IMR-90 (cell line): Measurements from ENCODE around the gene RADX. TPM values are rescaled to one million over a fixed set of nuclear protein-coding genes. Genes with fewer than 3 reads are reported as not detected.

Experiments used
- ATAC-seq: fragments of 200-7000 bp; cut with Tn5 transposase; 2 replicates; pipeline ENCODE4 v1.9.1; 2020; ENCODE audit warnings: low read depth, mild to moderate bottlenecking, moderate library complexity
- BruUV-seq: library from RNA; stranded (reverse); fragments of 400-500 nt; replicated peaks from 2 replicates; lab custom pipeline; 2021; lab: Mats Ljungman, UMichigan
- CTCF ChIA-PET: fragments of 300-600 bp; formaldehyde crosslinking; extraction: SDS; loops from one replicate; lab custom pipeline; 2021; ENCODE audit warnings: antibody characterized with exemption; lab: Yijun Ruan, JAX
- POLR2A ChIA-PET: fragments of 300-600 bp; sonication (Branson Sonifier 250); formaldehyde crosslinking; loops from one replicate; lab custom pipeline; 2022; ENCODE audit warnings: antibody characterized with exemption; ENCODE audit not compliant: unreplicated experiment; lab: Charles Lee
- DNase-seq: peaks from one replicate; pipeline ENCODE4 v3.0.0; 2013
- H2AFZ ChIP-seq: replicated peaks from 2 replicates; pipeline ENCODE3; 2013; ENCODE audit warnings: low read length, mild to moderate bottlenecking; ENCODE audit not compliant: poor library complexity
- H2AK5ac ChIP-seq: 2 replicates; pipeline ENCODE4 v1.6.1; 2013; ENCODE audit warnings: low read depth, low read length, inconsistent platforms
- H2AK9ac ChIP-seq: replicated peaks from 2 replicates; pipeline ENCODE3; 2013; ENCODE audit warnings: mild to moderate bottlenecking, low read depth, low read length, moderate library complexity; ENCODE audit not compliant: poor library complexity
- H2BK120ac ChIP-seq: 2 replicates; pipeline ENCODE4 v1.6.1; 2013; ENCODE audit warnings: low read depth, low read length, inconsistent platforms
- H2BK15ac ChIP-seq: 3 replicates; pipeline ENCODE4 v1.6.1; 2013; ENCODE audit warnings: low read depth, low read length, inconsistent platforms
- H2BK20ac ChIP-seq: 2 replicates; pipeline ENCODE4 v1.6.1; 2013; ENCODE audit warnings: low read depth, mild to moderate bottlenecking, inconsistent platforms, low read length, moderate library complexity
- H2BK5ac ChIP-seq: 2 replicates; pipeline ENCODE4 v1.6.1; 2013; ENCODE audit warnings: mild to moderate bottlenecking, low read depth, low read length, inconsistent platforms; ENCODE audit not compliant: poor library complexity, severe bottlenecking
- H3K14ac ChIP-seq: replicated peaks from 2 replicates; pipeline ENCODE4 v1.6.1; 2013; ENCODE audit warnings: low read depth, low read length, inconsistent platforms
- H3K18ac ChIP-seq: 2 replicates; pipeline ENCODE4 v1.6.1; 2013; ENCODE audit warnings: low read depth, low read length, control low read depth
- H3K23ac ChIP-seq: 2 replicates; pipeline ENCODE4 v1.6.1; 2013; ENCODE audit warnings: low read depth, low read length, inconsistent platforms
- H3K27ac ChIP-seq: 2 replicates; pipeline ENCODE4 v1.5.1; 2013; ENCODE audit warnings: mild to moderate bottlenecking, control low read depth, low read length; ENCODE audit not compliant: insufficient read depth
- H3K27me3 ChIP-seq: 2 replicates; pipeline ENCODE4 v1.6.1; 2013; ENCODE audit warnings: low read length; ENCODE audit not compliant: control insufficient read depth, insufficient read depth
- H3K36me3 ChIP-seq: 2 replicates; pipeline ENCODE4 v1.6.1; 2013; ENCODE audit warnings: low read length, mixed read lengths; ENCODE audit not compliant: control insufficient read depth, insufficient read depth
- H3K4ac ChIP-seq: 2 replicates; pipeline ENCODE4 v1.6.1; 2013; ENCODE audit warnings: low read depth, low read length, inconsistent platforms
- H3K4me1 ChIP-seq: 2 replicates; pipeline ENCODE4 v1.6.1; 2013; ENCODE audit warnings: low read length, mixed read lengths; ENCODE audit not compliant: control insufficient read depth, insufficient read depth
- H3K4me2 ChIP-seq: 2 replicates; pipeline ENCODE4 v1.6.1; 2013; ENCODE audit warnings: low read depth, mild to moderate bottlenecking, control low read depth, low read length, moderate library complexity
- H3K4me3 ChIP-seq: 2 replicates; pipeline ENCODE4 v1.5.1; 2013; ENCODE audit warnings: low read depth, mild to moderate bottlenecking, control low read depth, low read length, moderate library complexity; ENCODE audit not compliant: insufficient read depth
- H3K56ac ChIP-seq: 2 replicates; pipeline ENCODE4 v1.6.1; 2013; ENCODE audit warnings: low read length, inconsistent platforms; ENCODE audit not compliant: insufficient read depth; ENCODE audit errors: extremely low read depth
- H3K79me1 ChIP-seq, 2 experiments: 2 replicates each; pipeline ENCODE4 v1.6.1; 2013; ENCODE audit warnings: low read length in 2 of 2, inconsistent platforms in 1 of 2, low read depth in 1 of 2
- H3K9ac ChIP-seq: 2 replicates; pipeline ENCODE4 v1.6.1; 2013; ENCODE audit warnings: low read depth, low read length, control low read depth
- H3K9me1 ChIP-seq: 2 replicates; pipeline ENCODE4 v1.6.1; 2013; ENCODE audit warnings: low read length, inconsistent platforms; ENCODE audit not compliant: insufficient read depth
- H3K9me3 ChIP-seq: 2 replicates; pipeline ENCODE4 v1.6.1; 2013; ENCODE audit warnings: low read length; ENCODE audit not compliant: control insufficient read depth, insufficient read depth
- H4K20me1 ChIP-seq: 2 replicates; pipeline ENCODE4 v1.6.1; 2013; ENCODE audit warnings: low read length, inconsistent platforms; ENCODE audit not compliant: insufficient read depth
- H4K5ac ChIP-seq: 2 replicates; pipeline ENCODE4 v1.6.1; 2013; ENCODE audit warnings: mild to moderate bottlenecking, low read depth, low read length, control low read depth
- H4K8ac ChIP-seq, 2 experiments: 2 replicates each; pipeline ENCODE4 v1.6.1; 2013; ENCODE audit warnings: low read depth in 2 of 2, low read length in 2 of 2, control low read depth in 1 of 2, inconsistent platforms in 1 of 2
- H4K91ac ChIP-seq: 2 replicates; pipeline ENCODE4 v1.6.1; 2013; ENCODE audit warnings: low read depth, low read length, inconsistent platforms; ENCODE audit not compliant: insufficient read depth
- BHLHE40 ChIP-seq: fragments of 150-350 bp; IDR thresholded peaks from 2 replicates; pipeline ENCODE4 v1.6.1; 2016; ENCODE audit warnings: mild to moderate bottlenecking, low read depth, low read length
- MXI1 ChIP-seq: IDR thresholded peaks from 2 replicates; pipeline ENCODE4 v1.6.1; 2012; ENCODE audit warnings: low read depth, mild to moderate bottlenecking, low read length, moderate library complexity, borderline replicate concordance
- WGBS, 2 experiments: methylation state at CpG; one replicate each; pipeline versions ENCODE4 v1.1.5 to v1.1.7; 2013; ENCODE audit warnings: missing lambda C conversion rate in 2 of 2; ENCODE audit not compliant: insufficient read length in 1 of 2; ENCODE audit errors: extremely low coverage in 2 of 2; 5-methylcytosine and 5-hydroxymethylcytosine counted together
- dilution Hi-C: fragments of 300-500 bp; cut with HindIII; formaldehyde crosslinking; loops from one replicate; pipeline ENCODE4 v1.14.3; 2018; ENCODE audit warnings: low sequenced_read_pairs; ENCODE audit not compliant: unreplicated experiment
- in situ Hi-C: fragments of 300-500 bp; cut with MboI; formaldehyde crosslinking; loops from 3 replicates; pipeline ENCODE4 v1.14.3; 2019; ENCODE audit warnings: low sequenced_read_pairs, inconsistent platforms, mixed read lengths
- intact Hi-C: fragments of 100-400 bp; cut with micrococcal nuclease; formaldehyde crosslinking; loops from 2 replicates; pipeline ENCODE4 v1.10.0; 2022
- polyA plus RNA-seq, 3 experiments: library from polyadenylated mRNA; depleted of rRNA; stranded (reverse); fragments of >200 nt; gene quantifications; 2 replicates each; pipeline ENCODE4 v1.2.3, GENCODE V29; 2012; ENCODE audit warnings: low replicate concordance in 1 of 3
- total RNA-seq: library from RNA; depleted of rRNA; stranded (reverse); fragments of >200 nt; gene quantifications from 2 replicates; pipeline ENCODE4 v1.2.3, GENCODE V29; 2012
- TF ChIP-seq, protein P1 (sequence below): fragments of 150-350 bp; IDR thresholded peaks from 2 replicates; pipeline ENCODE4 v1.6.1; 2017; ENCODE audit warnings: mild to moderate bottlenecking, antibody characterized with exemption, low read length, low read depth

Gene RADX
- total and polyA plus RNA-seq, 2 of the 4 experiments (the other 2 are of a cell fraction), result 1.6 to 1.8 TPM

DNA sequence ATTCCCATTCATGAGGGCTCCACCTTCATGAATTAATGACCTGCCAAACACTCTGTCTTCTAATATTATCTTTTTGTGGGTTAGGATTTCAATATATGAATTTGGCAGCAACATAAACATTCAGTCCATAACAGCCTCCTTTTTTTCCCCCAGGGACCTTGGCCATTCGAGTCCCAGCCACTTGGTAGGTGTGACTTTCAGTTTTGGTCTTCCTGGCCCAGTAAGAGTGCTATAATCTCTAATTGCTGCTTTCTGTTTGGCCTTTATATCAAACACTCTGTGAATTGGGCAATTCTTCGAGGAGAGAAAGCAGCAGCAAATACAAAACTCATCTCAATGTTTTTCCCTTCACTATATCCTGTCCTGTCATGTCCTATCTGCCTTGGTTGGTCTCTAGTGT is 12.4 kb upstream of the RADX start:
- Histone ChIP-seq H3K14ac (no peak overlapping the region), H2BK120ac (no peak overlapping the region), H2BK20ac (no peak overlapping the region), H3K4ac (no peak overlapping the region), H4K8ac (no peak overlapping the region), H3K56ac (no peak overlapping the region), H3K4me2 (no peak overlapping the region), H3K9ac (no peak overlapping the region), H3K36me3 (no peaks in the 10 kb centered on the region), H2BK15ac (no peak overlapping the region), H2AK5ac (no peak overlapping the region), H3K79me1 (no peaks in the 10 kb centered on the region), H3K27me3 (no peaks in the 10 kb centered on the region), H3K27ac (no peak overlapping the region), H4K20me1 (no peaks in the 10 kb centered on the region), H2AK9ac (no peak overlapping the region), H3K4me3 (no peak overlapping the region), H3K23ac (no peak overlapping the region), H3K9me3 (no peaks in the 10 kb centered on the region), H4K91ac (no peak overlapping the region), H3K18ac (no peak overlapping the region), H3K9me1 (no peaks in the 10 kb centered on the region), H3K4me1 (no peaks in the 10 kb centered on the region), H2BK5ac (no peak overlapping the region), H2AFZ (no peak overlapping the region), H4K5ac (no peak overlapping the region)
- intact Hi-C loops (no loop called here), dilution Hi-C loops (no loop called here), in situ Hi-C loops (no loop called here)
- no CpG with 5 or more reads among the region's 2 CpGs for whole genome bisulfite sequencing, 2 experiments
- ATAC-seq (no peak), DNase-seq (no peak)
- BruUV-seq, result no TSS peak
- TF ChIP-seq, protein P1, sequence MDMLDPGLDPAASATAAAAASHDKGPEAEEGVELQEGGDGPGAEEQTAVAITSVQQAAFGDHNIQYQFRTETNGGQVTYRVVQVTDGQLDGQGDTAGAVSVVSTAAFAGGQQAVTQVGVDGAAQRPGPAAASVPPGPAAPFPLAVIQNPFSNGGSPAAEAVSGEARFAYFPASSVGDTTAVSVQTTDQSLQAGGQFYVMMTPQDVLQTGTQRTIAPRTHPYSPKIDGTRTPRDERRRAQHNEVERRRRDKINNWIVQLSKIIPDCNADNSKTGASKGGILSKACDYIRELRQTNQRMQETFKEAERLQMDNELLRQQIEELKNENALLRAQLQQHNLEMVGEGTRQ, result no peak
- TF ChIP-seq MXI1 (no peak), BHLHE40 (no peak)
- ChIA-PET POLR2A (no interaction called here), CTCF (no interaction called here)
